Measurements from ENCODE around the gene ERC2. TPM values are rescaled to one million over a fixed set of nuclear protein-coding genes. Genes with fewer than 3 reads are reported as not detected.

Gene ERC2
- total RNA-seq, 3 donors from 2014 or later = 0.64 to 7.3 (median 1.3) TPM

- no peak overlapping the region for H3K4me3 ChIP-seq
- H3K4me1 ChIP-seq = no peaks in the 10 kb centered on the region
- TF ChIP-seq POLR2A (IDR thresholded peaks at IDR 0.05) = no peak
- no peak for TF ChIP-seq POLR2AphosphoS5 (IDR thresholded peaks at IDR 0.05)
- no peaks in the 10 kb centered on the region for H3K27me3 ChIP-seq
- no peak for DNase-seq (ENCODE audit: low spot score in 2 of 2)
- no peaks in the 10 kb centered on the region for H3K36me3 ChIP-seq
- intact Hi-C loops (cut with DNase I; ENCODE audit: low total_unique reads) = no loop called here
- H3K27ac ChIP-seq = no peak overlapping the region
- no peaks in the 10 kb centered on the region for H3K9me3 ChIP-seq
Observed at GRCh38 chr3:55907616-55908015, 560.7 kb downstream of the ERC2 start.

- no peak for TF ChIP-seq POLR2A (IDR thresholded peaks at IDR 0.05)
- no peak for TF ChIP-seq CTCF (IDR thresholded peaks at IDR 0.05)
- TF ChIP-seq POLR2AphosphoS5 (IDR thresholded peaks at IDR 0.05) = no peak
- no peaks in the 10 kb centered on the region for H3K27me3 ChIP-seq
- DNase-seq (ENCODE audit: low spot score in 2 of 2) = no peak
- no peak overlapping the region for H3K27ac ChIP-seq
- H3K36me3 ChIP-seq = no peaks in the 10 kb centered on the region
- H3K9me3 ChIP-seq = no peaks in the 10 kb centered on the region
- no peaks in the 10 kb centered on the region for H3K4me1 ChIP-seq
- no peak overlapping the region for H3K4me3 ChIP-seq
- intact Hi-C loops (cut with DNase I; ENCODE audit: low total_unique reads) = no loop called here
Observed at GRCh38 chr3:55906896-55907295, 561.4 kb downstream of the ERC2 start.

- H3K9me3 ChIP-seq = no peaks in the 10 kb centered on the region
- intact Hi-C loops (cut with DNase I; ENCODE audit: low total_unique reads) = loop anchor here (5.0 kb wide), 1 partner anchor 892 kb away; no protein-coding TSS in a partner anchor
- no peaks in the 10 kb centered on the region for H3K36me3 ChIP-seq
- H3K27ac ChIP-seq = no peak overlapping the region
- H3K4me3 ChIP-seq = no peak overlapping the region
- H3K27me3 ChIP-seq = no peaks in the 10 kb centered on the region
- no peaks in the 10 kb centered on the region for H3K4me1 ChIP-seq
- TF ChIP-seq POLR2A (IDR thresholded peaks at IDR 0.05) = no peak
- TF ChIP-seq POLR2AphosphoS5 (IDR thresholded peaks at IDR 0.05) = no peak
- no peak for TF ChIP-seq CTCF (IDR thresholded peaks at IDR 0.05)
- DNase-seq (ENCODE audit: low spot score in 2 of 2) = no peak
Observed at GRCh38 chr3:55904716-55905115, 563.6 kb downstream of the ERC2 start.

- H3K4me1 ChIP-seq = no peaks in the 10 kb centered on the region
- no peaks in the 10 kb centered on the region for H3K36me3 ChIP-seq
- no peak overlapping the region for H3K27ac ChIP-seq
- H3K27me3 ChIP-seq = no peaks in the 10 kb centered on the region
- DNase-seq (ENCODE audit: low spot score in 2 of 2) = no peak
- H3K9me3 ChIP-seq = no peaks in the 10 kb centered on the region
- H3K4me3 ChIP-seq = no peak overlapping the region
- intact Hi-C loops (cut with DNase I; ENCODE audit: low total_unique reads) = loop anchor here (5.0 kb wide), 1 partner anchor 891 kb away; no protein-coding TSS in a partner anchor
- TF ChIP-seq POLR2A (IDR thresholded peaks at IDR 0.05) (no peak), CTCF (IDR thresholded peaks at IDR 0.05) (no peak), POLR2AphosphoS5 (IDR thresholded peaks at IDR 0.05) (no peak)
Observed at GRCh38 chr3:55903680-55904079, 564.6 kb downstream of the ERC2 start.

GRCh38 chr3:55902221-55902900 is 565.9 kb downstream of the ERC2 start:
- Histone ChIP-seq H3K36me3 (no peaks in the 10 kb centered on the region), H3K4me1 (no peaks in the 10 kb centered on the region), H3K4me3 (no peak overlapping the region), H3K27ac (no peak overlapping the region), H3K9me3 (no peaks in the 10 kb centered on the region), H3K27me3 (no peaks in the 10 kb centered on the region)
- intact Hi-C loops (cut with DNase I; ENCODE audit: low total_unique reads) = loop anchor here (5.0 kb wide), 1 partner anchor 890 kb away; no protein-coding TSS in a partner anchor
- TF ChIP-seq POLR2A (IDR thresholded peaks at IDR 0.05) (no peak), POLR2AphosphoS5 (IDR thresholded peaks at IDR 0.05) (no peak), CTCF (IDR thresholded peaks at IDR 0.05) (no peak)
- no peak for DNase-seq (ENCODE audit: low spot score in 2 of 2)

Measured in breast epithelium (tissue), 4 donors.